Measurements from ENCODE around the gene SLC25A4.

SLC25A4 gene

GRCh38 chr4:185171373-185172071 lies 28.5 kb downstream of the SLC25A4 start:
- no peak for TF ChIP-seq CTCF (conservative IDR thresholded peaks at IDR 0.05; ENCODE audit: control insufficient read depth, insufficient read depth, low read depth, low read length)
- no peak for DNase-seq (ENCODE audit: low read depth)
- no peak overlapping the region for H3K4me3 ChIP-seq (ENCODE audit: control insufficient read depth, low read depth, low read length)

- TF ChIP-seq CTCF (conservative IDR thresholded peaks at IDR 0.05; ENCODE audit: control insufficient read depth, insufficient read depth, low read depth, low read length): no peak
- DNase-seq (ENCODE audit: low read depth): no peak
- H3K4me3 ChIP-seq (ENCODE audit: control insufficient read depth, low read depth, low read length): no peak overlapping the region
Measured at GRCh38 chr4:185179488-185179887, 36.4 kb downstream of the SLC25A4 start.

GRCh38 chr4:185182239-185182638 lies 39.2 kb downstream of the SLC25A4 start:
- H3K4me3 ChIP-seq (ENCODE audit: control insufficient read depth, low read depth, low read length): no peak overlapping the region
- no peak for DNase-seq (ENCODE audit: low read depth)
- TF ChIP-seq CTCF (conservative IDR thresholded peaks at IDR 0.05; ENCODE audit: control insufficient read depth, insufficient read depth, low read depth, low read length): no peak

GRCh38 chr4:185183622-185184281 lies 40.7 kb downstream of the SLC25A4 start:
- no peak overlapping the region for H3K4me3 ChIP-seq (ENCODE audit: control insufficient read depth, low read depth, low read length)
- peak; percentile 91 for TF ChIP-seq CTCF (conservative IDR thresholded peaks at IDR 0.05; ENCODE audit: control insufficient read depth, insufficient read depth, low read depth, low read length)
- peak; percentile 93 for DNase-seq (ENCODE audit: low read depth)

GRCh38 chr4:185186769-185187168 lies 43.7 kb downstream of the SLC25A4 start:
- H3K4me3 ChIP-seq (ENCODE audit: control insufficient read depth, low read depth, low read length): no peak overlapping the region
- no peak for DNase-seq (ENCODE audit: low read depth)
- TF ChIP-seq CTCF (conservative IDR thresholded peaks at IDR 0.05; ENCODE audit: control insufficient read depth, insufficient read depth, low read depth, low read length): no peak

- no peak for DNase-seq (ENCODE audit: low read depth)
- no peak overlapping the region for H3K4me3 ChIP-seq (ENCODE audit: control insufficient read depth, low read depth, low read length)
- TF ChIP-seq CTCF (conservative IDR thresholded peaks at IDR 0.05; ENCODE audit: control insufficient read depth, insufficient read depth, low read depth, low read length): no peak
Measured at GRCh38 chr4:185189606-185190305, 46.7 kb downstream of the SLC25A4 start.

All from fibroblast of mammary gland (primary cell).